Parathyroid adenoma (tissue), 2 donors: ENCODE results near the gene ACTR3C.
"Not testable (repeated sequence)": the region's sequence is repeated elsewhere in the genome, so short reads cannot be mapped to it uniquely, and the experiment has no call there.

ENCODE experiments used
- H2AFZ ChIP-seq: fragments of 300-600 bp; sonication (generic); one replicate; pipeline ENCODE4 v1.7.0; 2017; ENCODE audit warnings: antibody characterized with exemption, mild to moderate bottlenecking
- H3K27ac ChIP-seq: fragments of 300-600 bp; sonication (generic); one replicate; pipeline ENCODE4 v1.7.0; 2017
- H3K27me3 ChIP-seq: fragments of 300-600 bp; sonication (generic); one replicate; pipeline ENCODE4 v1.7.0; 2017; ENCODE audit warnings: low read length; ENCODE audit not compliant: control insufficient read depth, insufficient read depth
- H3K36me3 ChIP-seq: fragments of 300-600 bp; sonication (generic); one replicate; pipeline ENCODE4 v1.7.0; 2017; ENCODE audit warnings: low read length; ENCODE audit not compliant: control insufficient read depth, insufficient read depth
- H3K4me1 ChIP-seq: fragments of 300-600 bp; sonication (generic); one replicate; pipeline ENCODE4 v1.7.0; 2017; ENCODE audit warnings: control low read depth
- H3K4me2 ChIP-seq: fragments of 300-600 bp; sonication (generic); one replicate; pipeline ENCODE4 v1.7.0; 2017; ENCODE audit warnings: low read length
- H3K4me3 ChIP-seq: fragments of 300-600 bp; sonication (generic); one replicate; pipeline ENCODE4 v1.7.0; 2017; ENCODE audit warnings: low read depth, low read length
- H3K79me2 ChIP-seq: fragments of 300-600 bp; sonication (generic); one replicate; pipeline ENCODE4 v1.7.0; 2017; ENCODE audit warnings: control low read depth
- H3K9ac ChIP-seq: fragments of 300-600 bp; sonication (generic); one replicate; pipeline ENCODE4 v1.7.0; 2017; ENCODE audit warnings: mild to moderate bottlenecking
- H3K9me3 ChIP-seq: fragments of 300-600 bp; sonication (generic); one replicate; pipeline ENCODE4 v1.7.0; 2017; ENCODE audit warnings: low read length; ENCODE audit not compliant: control insufficient read depth
- CTCF ChIP-seq: fragments of 300-600 bp; sonication (generic); IDR thresholded peaks from one replicate; pipeline ENCODE4 v1.7.0; 2017; ENCODE audit warnings: antibody characterized with exemption, mild to moderate bottlenecking
- donor health status: primary hyperparathyroidism.

Gene ACTR3C

GRCh38 chr7:150268287-150268686, 55.1 kb downstream of the ACTR3C start:
- not testable (repeated sequence) for H3K4me2 ChIP-seq, H2AFZ ChIP-seq, H3K9ac ChIP-seq, H3K36me3 ChIP-seq, H3K4me1 ChIP-seq, H3K27me3 ChIP-seq, H3K27ac ChIP-seq, H3K4me3 ChIP-seq, H3K79me2 ChIP-seq, H3K9me3 ChIP-seq

- not testable (repeated sequence) for H3K27ac ChIP-seq, H3K4me2 ChIP-seq, H3K4me3 ChIP-seq, H3K27me3 ChIP-seq, H3K36me3 ChIP-seq, H2AFZ ChIP-seq, H3K4me1 ChIP-seq, H3K9me3 ChIP-seq, H3K9ac ChIP-seq, H3K79me2 ChIP-seq
- TF ChIP-seq CTCF = peak; percentile 25
These were observed 56.2 kb downstream of the ACTR3C start for GRCh38 chr7:150266953-150267665.

GRCh38 chr7:150262656-150263055, 60.7 kb downstream of the ACTR3C start:
- H3K36me3 ChIP-seq, H3K4me3 ChIP-seq, H3K27ac ChIP-seq, H3K27me3 ChIP-seq, H3K4me2 ChIP-seq, H3K9me3 ChIP-seq, H3K79me2 ChIP-seq, H3K9ac ChIP-seq, H3K4me1 ChIP-seq, H2AFZ ChIP-seq: not testable (repeated sequence)

- H2AFZ ChIP-seq, H3K4me3 ChIP-seq, H3K36me3 ChIP-seq, H3K9me3 ChIP-seq, H3K27me3 ChIP-seq, H3K4me2 ChIP-seq, H3K79me2 ChIP-seq, H3K27ac ChIP-seq, H3K9ac ChIP-seq, H3K4me1 ChIP-seq: not testable (repeated sequence)
These were observed 75.6 kb downstream of the ACTR3C start for GRCh38 chr7:150247745-150248144.

GRCh38 chr7:150245208-150245607, 78.1 kb downstream of the ACTR3C start:
- not testable (repeated sequence) for H3K79me2 ChIP-seq, H3K9ac ChIP-seq, H3K9me3 ChIP-seq, H3K27me3 ChIP-seq, H3K4me3 ChIP-seq, H3K4me1 ChIP-seq, H3K4me2 ChIP-seq, H3K36me3 ChIP-seq, H3K27ac ChIP-seq, H2AFZ ChIP-seq

- H3K79me2 ChIP-seq, H3K4me3 ChIP-seq, H2AFZ ChIP-seq: not testable (repeated sequence)
These were observed 80.4 kb downstream of the ACTR3C start for GRCh38 chr7:150242935-150243334.

GRCh38 chr7:150225444-150225843, 97.9 kb downstream of the ACTR3C start:
- H3K36me3 ChIP-seq, H3K4me2 ChIP-seq: not testable (repeated sequence)

More at GRCh38 chr7:150242935-150243334, 80.4 kb downstream of the ACTR3C start:
- not testable (repeated sequence) for H3K9me3 ChIP-seq, H3K4me2 ChIP-seq, H3K4me1 ChIP-seq, H3K27me3 ChIP-seq, H3K9ac ChIP-seq, H3K27ac ChIP-seq, H3K36me3 ChIP-seq

More at GRCh38 chr7:150225444-150225843, 97.9 kb downstream of the ACTR3C start:
- H3K27me3 ChIP-seq, H3K4me1 ChIP-seq, H3K4me3 ChIP-seq, H3K79me2 ChIP-seq, H2AFZ ChIP-seq, H3K27ac ChIP-seq, H3K9me3 ChIP-seq, H3K9ac ChIP-seq: not testable (repeated sequence)
